ENCODE data around the gene PPP4R3A.
"Not testable (repeated sequence)": the region's sequence is repeated elsewhere in the genome, so short reads cannot be mapped to it uniquely, and the experiment has no call there.

PPP4R3A gene

DNA sequence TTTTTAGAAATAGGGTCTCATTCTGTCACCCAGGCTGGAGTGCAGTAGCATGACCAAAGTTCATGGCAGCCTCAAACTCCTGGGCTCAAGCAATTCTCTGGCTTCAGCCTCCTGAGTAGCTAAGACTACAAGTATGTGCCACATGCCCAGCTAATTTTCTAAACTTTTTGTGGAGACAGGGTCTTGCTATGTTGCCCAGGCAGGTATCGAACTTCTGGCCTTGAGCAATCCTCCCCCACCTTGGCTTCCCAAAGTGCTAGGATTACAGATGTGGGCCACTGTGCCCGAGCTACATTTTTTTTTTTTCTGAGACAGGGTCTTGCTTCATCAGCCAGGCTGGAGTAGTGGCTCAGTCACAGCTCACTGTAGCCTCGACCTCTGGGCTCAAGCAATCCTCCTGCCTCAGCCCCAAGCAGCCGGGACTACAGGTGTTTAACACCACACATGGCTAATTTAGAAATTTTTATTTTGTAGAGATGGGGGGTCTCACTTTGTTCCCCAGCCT is 7.1 kb downstream of the PPP4R3A start:
- DNase-seq (ENCODE audit: low spot score): no peak

DNA sequence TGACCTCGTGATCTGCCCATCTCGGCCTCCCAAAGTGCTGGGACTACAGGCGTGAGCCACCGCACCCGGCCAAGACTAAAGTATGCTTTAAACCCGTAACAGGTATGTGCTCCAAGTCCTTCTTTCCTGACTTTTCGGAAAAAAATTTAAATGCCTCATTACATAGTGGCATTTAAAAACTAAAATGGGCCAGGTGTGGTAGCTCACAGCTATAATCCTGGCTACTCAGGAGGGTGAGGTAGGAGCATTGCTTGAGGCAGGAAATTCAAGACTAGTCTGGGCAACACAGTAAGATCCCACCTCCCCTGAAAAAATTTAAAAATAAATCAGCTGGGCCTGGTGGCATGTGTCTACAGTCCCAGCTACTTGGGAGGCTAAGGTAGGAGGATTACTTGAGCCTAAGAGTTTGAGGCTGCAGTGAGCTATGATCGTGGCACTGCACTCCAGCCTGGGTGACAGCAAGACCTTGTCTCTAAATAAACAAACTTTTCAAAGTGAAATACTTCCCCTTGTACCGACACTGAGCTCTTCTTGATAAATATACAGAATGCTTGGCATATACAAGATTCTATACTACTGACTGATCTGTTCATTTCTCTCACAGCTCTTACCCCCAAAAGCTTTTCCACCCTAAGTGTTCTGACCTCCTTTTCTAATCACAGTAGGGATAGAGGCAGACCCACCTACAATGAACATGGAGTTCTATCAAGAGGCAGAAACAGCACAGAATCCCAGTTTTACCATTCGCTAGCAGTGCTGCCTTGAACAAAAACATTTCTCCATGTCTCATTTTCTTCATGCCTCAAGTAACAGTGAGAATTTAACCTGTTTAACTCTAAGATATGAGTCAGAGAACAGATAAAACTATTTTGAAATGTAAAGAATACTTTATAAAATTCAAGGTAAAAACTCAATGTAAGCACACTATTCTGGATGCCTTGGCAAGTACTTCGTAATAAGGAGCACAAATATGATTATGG is 7.9 kb downstream of the PPP4R3A start:
- DNase-seq (ENCODE audit: low spot score): no peak

DNA sequence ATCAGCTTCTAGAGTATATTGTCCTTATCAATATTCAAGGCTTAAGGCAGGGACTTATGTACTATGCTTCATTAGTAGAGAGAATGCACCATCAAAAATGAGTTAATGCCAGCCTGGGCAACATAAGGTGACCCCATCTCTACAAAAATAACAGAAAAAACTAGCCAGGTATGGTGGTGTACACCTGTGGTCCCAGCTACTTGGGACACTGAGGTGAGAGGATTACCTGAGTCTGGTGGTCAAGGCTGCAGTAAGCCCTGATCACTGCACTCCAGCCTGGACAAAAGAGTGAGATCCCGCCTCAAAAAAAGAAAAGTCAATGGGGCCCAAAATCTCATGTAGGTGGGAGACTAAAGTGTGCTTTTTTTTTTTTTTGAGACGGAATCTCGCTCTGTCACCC is 8.8 kb downstream of the PPP4R3A start:
- no peak for DNase-seq (ENCODE audit: low spot score)

DNA sequence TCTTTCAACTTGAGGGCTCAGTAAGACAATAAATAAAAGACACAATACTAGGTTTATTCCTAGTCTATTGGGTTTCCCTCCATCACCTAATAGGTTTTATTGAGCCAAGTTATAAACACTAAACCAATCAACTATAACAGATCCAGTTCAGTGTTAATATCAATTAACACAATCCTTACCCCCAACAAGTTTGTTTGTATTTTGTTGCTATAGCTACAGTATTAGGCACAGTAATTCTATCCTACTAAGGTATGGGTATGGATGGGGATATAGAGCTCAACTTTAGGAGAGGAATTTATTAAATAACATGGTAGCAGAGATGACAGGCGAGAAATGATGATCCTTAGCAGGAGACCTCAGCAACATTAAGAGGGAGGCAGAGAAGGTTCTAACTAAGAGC is 13.3 kb downstream of the PPP4R3A start:
- no peak for DNase-seq (ENCODE audit: low spot score)

DNA sequence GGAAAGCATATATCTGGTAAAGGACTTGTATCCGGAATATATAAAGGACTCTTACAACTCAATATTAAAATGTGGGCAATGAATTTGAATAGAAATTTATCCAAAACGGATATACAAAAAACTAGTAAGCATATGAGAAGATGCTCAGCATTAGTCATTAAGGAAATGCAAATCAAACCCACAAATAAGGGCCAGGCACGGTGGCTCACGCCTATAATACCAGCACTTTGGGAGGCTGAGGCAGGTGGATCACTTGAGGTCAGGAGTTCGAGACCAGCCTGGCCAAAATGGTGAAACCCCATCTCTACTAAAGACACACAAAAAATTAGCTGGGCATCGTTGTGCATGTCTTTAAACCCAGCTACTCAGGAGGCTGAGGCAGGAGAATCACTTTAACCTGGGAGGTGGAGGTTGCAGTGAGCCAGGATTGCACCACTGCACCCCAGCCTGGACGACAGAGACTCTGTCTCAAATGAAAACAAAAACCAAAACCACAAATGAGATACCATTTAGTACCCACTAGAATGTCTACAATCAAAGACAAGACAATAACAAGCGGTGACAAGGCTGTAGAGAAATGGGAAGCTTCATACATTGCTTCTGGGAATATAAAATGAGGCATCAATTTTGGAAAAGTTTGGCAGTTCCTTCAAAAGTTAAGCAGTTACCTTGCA is 15.6 kb downstream of the PPP4R3A start:
- DNase-seq (ENCODE audit: low spot score): not testable (repeated sequence)

DNA sequence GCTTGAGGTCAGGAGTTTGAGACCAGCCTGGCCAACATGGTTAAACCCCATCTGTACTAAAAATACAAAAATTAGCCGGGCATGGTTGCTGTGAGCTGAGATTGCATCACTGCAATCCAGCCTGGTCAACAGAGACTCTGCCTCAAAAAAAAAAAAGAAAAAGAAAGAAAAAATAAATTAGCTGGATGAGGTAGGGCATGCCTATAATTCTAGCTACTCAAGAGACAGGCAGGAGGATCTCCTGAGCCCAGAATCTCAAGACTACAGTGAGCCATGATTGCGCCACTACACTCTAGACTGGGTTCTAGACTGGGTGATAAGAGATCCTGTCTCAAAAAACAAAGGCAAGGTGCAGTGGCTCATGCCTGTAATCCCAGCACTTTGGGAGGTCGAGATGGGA is 16.9 kb downstream of the PPP4R3A start:
- no peak for DNase-seq (ENCODE audit: low spot score)

DNA sequence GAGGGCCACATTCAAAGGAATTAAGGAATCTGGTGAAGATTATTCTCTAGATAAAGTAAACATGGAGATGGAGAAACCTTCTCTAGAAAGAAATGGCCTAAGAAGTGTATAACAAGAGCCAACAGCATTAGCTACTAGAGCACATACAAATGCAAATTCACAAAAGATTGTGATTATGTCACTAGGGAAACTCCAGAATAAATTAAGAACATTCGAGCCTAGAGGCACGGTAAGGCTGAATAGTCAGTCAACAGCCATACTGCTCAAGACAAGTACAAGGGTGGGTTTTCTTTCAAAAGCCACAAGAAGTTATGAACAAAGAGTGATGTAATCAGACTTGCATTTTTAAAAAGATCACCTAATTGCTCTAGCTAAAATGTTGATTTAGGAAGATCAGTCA is 25.4 kb downstream of the PPP4R3A start:
- DNase-seq (ENCODE audit: low spot score): no peak

DNA sequence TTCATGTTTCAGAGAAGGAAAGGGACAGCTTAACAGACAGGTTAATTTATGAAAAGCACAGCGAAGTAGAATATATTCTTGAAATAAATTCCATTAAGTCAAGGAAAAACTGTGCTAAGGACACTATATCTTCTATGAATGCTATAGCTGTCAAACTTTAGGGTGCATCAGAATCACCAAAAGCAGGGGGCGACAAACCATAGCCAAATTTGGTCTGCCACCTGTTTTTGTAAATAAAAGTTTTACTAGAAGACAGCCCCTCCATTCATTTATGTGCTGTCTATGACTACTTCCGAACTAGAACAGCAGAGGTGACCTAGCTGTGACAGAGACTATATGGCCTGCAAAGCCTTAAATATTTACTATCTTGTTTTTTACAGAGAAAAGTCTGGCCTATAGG is 25.9 kb downstream of the PPP4R3A start:
- DNase-seq (ENCODE audit: low spot score): no peak

DNA sequence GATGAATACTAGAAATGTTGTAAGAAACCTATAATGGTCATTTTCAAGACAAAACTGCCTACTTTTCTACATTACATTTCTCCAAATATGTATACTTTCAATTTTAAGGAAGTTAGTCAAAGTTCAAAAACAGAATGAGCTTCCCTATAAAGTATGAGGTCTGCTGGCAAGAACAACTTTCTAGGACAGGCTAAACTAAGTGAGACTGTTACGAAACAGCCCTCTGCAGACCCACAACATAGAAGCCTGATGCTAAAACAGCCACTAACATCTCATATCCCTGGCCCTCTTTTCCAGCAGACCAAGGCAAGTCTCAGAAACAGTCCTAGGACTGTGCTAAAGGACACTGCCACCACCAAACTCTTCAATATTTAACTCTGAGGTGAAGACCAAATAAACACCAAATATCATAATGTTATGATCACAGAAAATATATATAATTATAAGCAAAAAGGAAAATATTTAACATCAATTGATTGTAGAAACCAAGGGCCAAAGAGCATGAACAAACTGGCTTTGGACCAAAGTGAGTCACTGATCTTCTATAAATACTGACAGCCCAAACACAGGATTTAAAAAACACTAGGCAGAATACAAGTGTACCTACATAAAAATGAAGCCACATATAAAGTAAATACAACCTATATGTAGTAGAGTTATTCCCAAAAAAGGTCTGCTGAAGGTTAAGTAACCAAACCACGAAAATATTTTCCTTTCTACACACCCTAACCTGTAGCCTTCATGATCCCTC is 27.7 kb downstream of the PPP4R3A start:
- DNase-seq (ENCODE audit: low spot score): no peak

DNA sequence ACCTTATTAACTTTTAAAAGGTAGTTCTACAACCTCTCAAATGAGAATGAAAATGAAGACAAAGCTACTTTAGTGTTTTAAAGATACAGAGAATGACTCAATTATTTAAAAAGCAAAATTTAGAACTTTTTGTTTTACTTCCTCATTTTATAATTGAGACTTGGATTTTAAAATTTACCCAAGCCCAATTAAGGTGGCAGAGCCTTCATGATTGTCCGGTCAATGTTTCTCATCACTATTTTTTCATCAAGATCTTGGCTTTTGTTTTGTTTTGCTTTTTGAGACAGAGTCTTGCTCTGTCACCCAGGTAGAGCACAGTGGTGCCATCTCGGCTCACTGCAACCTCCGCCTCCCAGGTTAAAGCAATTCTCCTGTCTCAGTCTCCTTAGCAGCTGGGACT is 32.7 kb downstream of the PPP4R3A start:
- no peak for DNase-seq (ENCODE audit: low spot score)

DNA sequence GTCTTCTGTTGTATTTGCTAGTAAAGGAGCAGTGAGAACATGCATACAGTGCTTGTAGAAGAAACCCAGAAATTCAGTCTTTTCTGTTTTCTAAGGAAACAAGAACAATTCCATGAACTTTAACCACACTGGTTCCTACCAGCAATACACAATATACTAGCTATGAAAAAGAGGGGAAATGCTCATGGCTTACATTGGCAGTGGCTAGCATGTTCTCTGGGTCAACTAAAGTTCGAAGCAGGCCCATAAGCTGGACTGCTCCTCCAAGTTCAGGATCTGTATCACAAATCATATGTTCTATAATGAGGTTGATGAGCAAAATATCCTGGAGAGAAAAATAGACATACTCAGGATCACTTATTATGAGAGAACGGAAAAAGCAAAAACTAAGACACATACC is 37.1 kb downstream of the PPP4R3A start:
- DNase-seq (ENCODE audit: low spot score): no peak

DNA sequence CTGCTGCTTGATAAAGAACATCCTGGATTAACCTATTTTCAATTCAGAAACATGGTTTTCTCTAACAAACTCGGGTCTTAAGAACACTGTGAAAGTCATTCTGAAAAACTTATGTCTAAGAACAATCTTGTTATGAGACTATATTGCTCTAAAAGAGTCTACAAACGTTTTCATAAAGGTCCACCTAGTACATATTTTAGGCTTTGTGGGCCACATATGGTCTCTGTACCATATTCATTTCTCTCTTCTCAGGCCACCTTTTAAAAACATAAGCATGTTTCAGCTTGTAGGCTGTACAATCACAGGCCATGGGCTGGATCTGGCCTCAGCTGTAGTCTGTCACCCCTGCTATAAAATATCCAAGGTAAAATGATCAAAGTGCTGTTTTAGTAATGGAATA is 39.9 kb downstream of the PPP4R3A start:
- no peak for DNase-seq (ENCODE audit: low spot score)

DNA sequence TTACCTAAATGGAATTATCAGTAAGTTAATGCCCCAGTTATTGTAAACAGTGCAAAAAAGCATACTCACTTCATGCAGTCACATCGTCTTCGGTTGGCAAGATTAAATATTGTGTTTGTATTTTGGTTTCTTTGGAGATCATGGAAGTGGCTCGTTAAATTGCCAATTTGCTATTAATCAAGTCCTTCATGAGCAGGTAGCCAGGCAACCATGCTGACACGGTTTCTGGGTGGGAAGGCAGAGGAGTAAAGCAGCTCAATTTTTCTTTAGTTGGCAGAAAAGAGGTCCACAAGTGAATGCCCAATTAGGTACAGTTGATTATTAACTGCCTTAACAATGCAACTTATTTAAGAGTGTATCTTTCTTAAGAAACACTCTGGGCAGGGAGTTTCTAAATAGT is 43.9 kb downstream of the PPP4R3A start:
- DNase-seq (ENCODE audit: low spot score): no peak

DNA sequence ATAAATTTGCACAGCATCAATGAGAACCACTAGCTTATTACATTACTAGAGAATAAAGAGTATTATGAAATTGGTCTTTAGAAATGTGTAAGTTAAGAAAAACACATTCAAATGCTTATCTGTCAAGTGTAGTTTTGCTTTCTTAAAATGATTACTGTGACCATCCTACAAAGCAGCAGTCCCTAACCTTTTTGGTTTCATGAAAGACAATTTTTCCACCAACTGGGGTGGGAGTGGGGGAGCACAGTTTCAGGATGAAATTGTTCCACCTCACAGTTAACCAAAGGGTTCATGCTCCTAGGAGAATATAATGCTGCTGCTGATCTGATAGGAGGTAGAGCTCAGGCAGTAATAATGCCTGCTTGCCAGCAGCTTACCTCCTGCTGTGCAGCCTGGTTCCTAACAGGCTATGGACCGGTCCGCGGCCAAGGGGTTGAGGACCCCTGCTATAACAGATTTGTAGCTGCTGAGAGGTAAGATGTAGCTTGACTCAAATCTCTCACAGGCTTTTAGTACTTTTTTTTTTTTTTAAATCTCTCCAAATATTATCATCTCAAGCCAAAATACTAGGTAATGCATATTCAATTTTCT is 45.4 kb downstream of the PPP4R3A start:
- DNase-seq (ENCODE audit: low spot score): no peak

DNA sequence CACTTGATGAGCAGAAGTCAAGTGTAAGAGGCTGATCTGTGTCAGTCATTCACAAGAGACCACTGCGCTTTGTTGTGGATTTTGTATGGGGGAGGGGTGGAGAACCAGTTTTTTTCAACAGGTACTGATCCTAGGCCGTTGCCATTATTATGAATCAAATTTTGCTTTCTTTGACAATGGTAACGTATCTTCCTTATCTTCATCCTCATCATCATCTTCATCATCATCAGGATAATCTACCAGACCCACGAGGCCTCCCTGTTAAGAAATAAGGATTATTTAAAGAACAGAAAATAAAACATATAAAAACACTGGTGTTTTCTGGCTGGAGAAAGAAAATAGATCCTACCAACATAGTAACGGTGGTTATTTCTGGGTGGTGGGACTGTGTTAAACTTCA is 51.5 kb downstream of the PPP4R3A start:
- no peak for DNase-seq (ENCODE audit: low spot score)

DNA sequence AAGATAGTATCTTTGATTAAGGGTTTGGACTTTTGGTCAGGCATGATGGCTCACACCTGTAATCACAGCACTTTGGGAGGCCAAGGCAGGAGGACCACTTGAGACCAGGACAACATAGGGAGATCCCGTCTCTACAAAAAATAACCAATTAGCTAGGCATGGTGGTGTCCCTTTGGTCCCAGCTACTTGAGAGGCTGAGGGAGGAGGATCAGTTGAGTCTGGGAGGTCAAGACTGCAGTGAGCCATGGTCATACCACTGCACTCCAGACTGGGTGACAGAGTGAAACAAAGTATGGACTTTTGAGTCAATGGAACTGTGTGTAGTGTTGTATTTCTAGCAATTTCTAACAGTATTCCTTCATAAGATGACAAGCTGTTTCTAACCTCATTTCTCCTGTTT is 53.8 kb downstream of the PPP4R3A start:
- no peak for DNase-seq (ENCODE audit: low spot score)

DNA sequence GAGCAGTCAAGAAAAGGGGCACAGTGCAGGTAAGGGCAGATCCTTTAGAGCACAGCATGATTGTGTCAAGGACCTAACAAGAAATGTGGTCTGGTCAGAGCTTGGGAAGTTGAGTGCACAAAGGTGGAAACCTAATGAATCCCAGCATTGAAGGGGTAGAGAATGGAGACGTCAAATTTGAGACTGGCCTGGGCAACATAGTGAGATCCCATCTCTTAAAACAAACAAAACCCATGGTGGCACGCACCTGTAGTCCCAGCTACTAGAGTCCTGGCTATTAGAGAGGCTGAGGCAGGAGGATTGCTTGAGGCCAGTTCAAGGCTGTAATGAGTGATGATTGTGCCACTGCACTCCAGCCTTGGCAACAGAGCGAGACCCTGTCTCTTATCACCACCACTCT is 55.5 kb downstream of the PPP4R3A start:
- no peak for DNase-seq (ENCODE audit: low spot score)

DNA sequence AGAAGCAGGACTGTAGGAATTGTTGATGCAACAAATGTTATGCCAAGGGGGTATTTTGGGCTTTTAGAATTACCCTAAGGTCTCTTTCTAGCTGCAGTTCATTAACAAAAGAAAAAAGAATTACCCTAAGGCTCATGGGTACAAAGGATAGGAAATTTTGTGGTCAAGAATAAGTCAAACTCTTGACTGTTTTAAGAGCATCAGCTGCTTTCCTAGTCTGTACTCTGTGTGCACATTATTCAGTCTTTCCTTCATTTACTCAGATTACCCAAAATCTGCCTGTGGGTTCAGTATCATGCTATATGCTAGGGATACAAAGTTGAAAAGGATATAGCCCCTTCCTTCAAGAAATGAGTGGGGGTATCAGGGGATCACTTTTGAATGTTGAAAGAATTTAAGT is 56.0 kb downstream of the PPP4R3A start:
- no peak for DNase-seq (ENCODE audit: low spot score)

DNA sequence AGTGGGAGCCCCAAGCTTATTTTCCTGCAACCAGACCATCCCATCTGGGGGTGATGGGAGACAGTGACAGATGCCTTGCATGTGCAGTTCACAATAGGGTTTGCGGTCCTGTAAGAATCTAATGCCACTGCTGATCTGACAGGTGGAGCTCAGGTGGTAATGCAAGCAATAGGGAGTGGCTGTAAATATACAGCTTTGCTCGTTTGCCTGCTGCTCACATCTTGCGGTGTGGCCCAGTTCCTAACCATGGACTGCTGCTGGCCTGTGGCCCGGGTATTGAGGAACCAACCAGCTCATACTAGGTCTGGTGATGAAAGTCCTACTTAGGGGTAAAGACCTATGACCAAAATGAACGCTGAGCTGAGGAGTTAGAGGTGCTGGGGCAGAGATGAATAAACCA is 56.4 kb downstream of the PPP4R3A start:
- DNase-seq (ENCODE audit: low spot score): no peak

DNA sequence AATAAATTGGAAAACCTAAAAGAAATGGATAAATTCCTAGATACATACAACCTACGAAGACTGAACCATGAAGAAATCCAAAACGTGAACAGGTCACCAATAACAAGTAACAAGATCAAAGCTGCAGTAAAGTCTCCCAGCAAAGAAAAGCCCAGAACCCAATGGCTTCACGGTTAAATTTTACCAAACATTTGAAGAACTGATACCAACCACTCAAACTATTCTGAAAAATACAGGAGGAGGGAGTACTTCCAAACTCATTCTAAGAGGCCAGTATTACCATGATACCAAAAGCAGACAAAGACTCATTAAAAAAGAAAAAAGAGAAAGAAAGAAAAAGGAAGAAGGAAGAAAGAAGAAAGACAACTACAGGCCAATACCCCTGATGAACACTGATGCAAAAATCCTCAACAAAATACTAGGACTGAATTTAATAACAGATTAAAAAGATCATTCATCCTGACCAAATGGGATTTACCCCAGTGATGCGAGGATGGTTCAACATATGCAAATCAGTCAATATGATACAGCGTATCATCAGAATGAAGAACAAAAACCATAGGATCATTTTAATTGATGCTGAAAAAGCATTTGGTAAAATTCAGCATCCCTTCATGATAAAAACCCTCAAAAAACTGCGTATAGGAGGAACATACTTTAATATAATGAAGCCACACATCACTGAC is 65.6 kb downstream of the PPP4R3A start:
- no peak for DNase-seq (ENCODE audit: low spot score)

DNA sequence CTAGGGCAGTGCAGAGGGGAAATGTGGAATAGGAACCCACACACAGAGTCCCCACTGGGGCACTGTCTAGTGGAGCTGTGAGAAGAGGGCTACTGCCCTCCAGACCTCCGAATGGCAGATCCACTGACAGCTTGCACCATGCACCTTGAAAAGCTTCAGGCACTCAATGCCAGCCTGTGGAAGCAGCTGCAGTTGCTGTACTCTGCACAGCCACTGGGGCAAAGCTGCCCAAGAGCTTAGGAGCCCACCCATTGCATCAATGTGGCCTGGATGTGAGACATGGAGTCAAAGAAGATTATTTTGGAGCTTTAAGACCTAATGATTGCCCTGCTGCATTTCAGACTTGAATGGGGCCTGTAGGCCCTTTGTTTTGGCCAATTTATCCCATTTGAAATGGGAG is 70.8 kb downstream of the PPP4R3A start:
- no peak for DNase-seq (ENCODE audit: low spot score)

DNA sequence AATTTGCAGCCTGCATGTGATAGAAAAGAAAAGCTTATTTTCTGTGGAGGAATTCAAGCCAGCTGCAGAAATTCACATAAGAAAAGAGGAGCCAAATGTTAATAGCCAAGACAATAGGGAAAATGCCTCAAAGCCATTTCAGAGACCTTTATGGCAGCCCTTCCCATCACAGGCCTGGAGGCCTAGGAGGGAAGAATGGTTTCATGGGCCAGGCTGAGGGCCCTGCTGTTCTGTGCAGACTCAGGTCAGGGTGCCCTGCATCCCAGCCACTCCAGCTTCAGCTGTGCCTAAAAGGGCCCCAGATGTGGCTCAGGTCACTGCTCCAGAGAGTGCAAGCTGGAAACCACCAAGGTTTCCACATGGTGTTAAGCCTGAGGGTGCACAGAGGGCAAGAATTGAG is 71.3 kb downstream of the PPP4R3A start:
- no peak for DNase-seq (ENCODE audit: low spot score)
